Endothelial cell (in vitro differentiated cells): Measurements from ENCODE around the gene OTOS. TPM values are rescaled to one million over a fixed set of nuclear protein-coding genes. Genes with fewer than 3 reads are reported as not detected.

ENCODE experiments used
- DNase-seq: peaks from one replicate; pipeline ENCODE4 v3.0.0; 2021; ENCODE audit warnings: low spot score
- H3K27ac Mint-ChIP-seq: one replicate; pipeline ENCODE4 v1.8.0; 2021; ENCODE audit warnings: mixed read lengths, inconsistent platforms; ENCODE audit not compliant: unreplicated experiment
- H3K27me3 Mint-ChIP-seq: one replicate; pipeline ENCODE4 v1.8.0; 2021; ENCODE audit warnings: mild to moderate bottlenecking, moderate library complexity, mixed read lengths, inconsistent platforms; ENCODE audit not compliant: unreplicated experiment
- H3K36me3 Mint-ChIP-seq: one replicate; pipeline ENCODE4 v1.8.0; 2021; ENCODE audit warnings: mild to moderate bottlenecking, low read depth, mixed read lengths, inconsistent platforms; ENCODE audit not compliant: unreplicated experiment
- H3K4me1 Mint-ChIP-seq: one replicate; pipeline ENCODE4 v1.8.0; 2021; ENCODE audit warnings: mild to moderate bottlenecking, mixed read lengths, inconsistent platforms; ENCODE audit not compliant: unreplicated experiment
- H3K4me3 Mint-ChIP-seq: one replicate; pipeline ENCODE4 v1.8.0; 2021; ENCODE audit warnings: mild to moderate bottlenecking, mixed read lengths, inconsistent platforms; ENCODE audit not compliant: unreplicated experiment
- H3K9me3 Mint-ChIP-seq: one replicate; pipeline ENCODE4 v1.8.0; 2021; ENCODE audit warnings: mixed read lengths, inconsistent platforms; ENCODE audit not compliant: unreplicated experiment
- CTCF ChIP-seq: fragments of 200-600 bp; sonication (generic); IDR thresholded peaks from one replicate; pipeline ENCODE4 v1.5.0; 2021; ENCODE audit warnings: antibody characterized with exemption; ENCODE audit not compliant: unreplicated experiment
- total RNA-seq: library from RNA; stranded (reverse); fragmentation: NEBNext Ultra II Directional; extraction: Animal tissue kit (Norgen Biotek cat#: 25700); gene quantifications from one replicate; pipeline ENCODE4 v1.2.1, GENCODE V29; 2021; ENCODE audit not compliant: unreplicated experiment

Gene OTOS
- total RNA-seq, 1 donor from 2014 or later, result not detected

DNA sequence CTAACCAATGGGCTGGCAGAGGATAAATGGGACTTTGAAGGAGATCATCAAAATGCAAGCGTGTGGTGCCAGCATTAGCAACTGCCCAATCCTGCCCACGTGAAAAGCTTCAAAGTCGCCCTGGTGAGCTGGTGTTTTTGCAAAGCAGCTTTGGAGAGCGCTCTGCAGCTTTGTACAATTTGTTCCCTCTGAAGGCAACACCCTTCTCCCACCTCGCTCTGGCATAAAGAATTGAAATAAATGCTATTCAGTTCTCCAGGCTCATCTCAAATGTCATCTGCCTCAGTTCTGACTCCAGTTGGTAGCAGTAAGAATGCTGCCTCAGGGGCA is 7.8 kb downstream of the OTOS start:
- TF ChIP-seq CTCF, result no peak
- Mint-ChIP-seq H3K36me3 (peaks cover 37% of the 10 kb centered on the region), H3K27me3 (peaks cover 6% of the 10 kb centered on the region), H3K4me1 (peaks cover 14% of the 10 kb centered on the region), H3K4me3 (peak overlapping the region; percentile 25), H3K27ac (no peak overlapping the region), H3K9me3 (no peaks in the 10 kb centered on the region)
- DNase-seq, result no peak

DNA sequence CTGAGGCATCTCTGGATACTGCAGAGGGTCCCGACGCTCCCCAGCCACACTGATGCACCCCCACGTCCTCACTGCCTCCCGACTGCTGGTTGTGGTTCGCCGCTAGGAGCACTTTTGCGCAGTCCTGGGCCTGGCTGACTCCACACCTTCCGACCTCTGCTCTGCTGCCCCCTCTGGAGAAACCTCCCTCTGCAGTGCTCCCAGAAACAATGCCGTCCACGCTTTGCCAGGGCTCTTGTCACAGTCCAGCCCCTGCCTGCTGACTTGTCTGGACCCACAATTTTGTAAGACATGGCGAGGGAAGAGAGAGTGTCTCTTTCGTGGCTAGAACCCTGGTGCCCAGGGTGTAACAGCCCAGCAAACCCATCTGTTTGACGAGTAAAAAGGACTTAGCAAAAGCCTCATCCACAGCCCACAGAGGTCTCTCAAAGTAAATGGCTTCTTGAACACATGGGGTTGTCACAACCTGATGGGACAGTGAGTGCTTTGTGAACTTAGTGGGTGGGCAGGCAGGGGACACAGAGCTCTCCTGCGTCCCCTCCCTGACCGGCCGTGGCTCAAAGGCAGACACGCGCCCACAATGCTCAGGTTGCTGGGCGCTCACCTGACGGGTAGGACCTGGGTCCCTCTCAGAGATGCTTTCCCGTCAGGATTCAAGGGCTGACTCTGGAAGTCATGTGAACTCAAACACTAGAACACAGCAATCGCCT is 8.4 kb downstream of the OTOS start:
- H3K4me1 Mint-ChIP-seq, result peaks cover 14% of the 10 kb centered on the region
- H3K27me3 Mint-ChIP-seq, result peaks cover 6% of the 10 kb centered on the region
- H3K36me3 Mint-ChIP-seq, result peaks cover 38% of the 10 kb centered on the region
- DNase-seq, result no peak
- no peaks in the 10 kb centered on the region for H3K9me3 Mint-ChIP-seq
- peak overlapping the region; percentile 60 for H3K4me3 Mint-ChIP-seq
- TF ChIP-seq CTCF, result peak; percentile 24
- peak overlapping the region; percentile 43 for H3K27ac Mint-ChIP-seq

DNA sequence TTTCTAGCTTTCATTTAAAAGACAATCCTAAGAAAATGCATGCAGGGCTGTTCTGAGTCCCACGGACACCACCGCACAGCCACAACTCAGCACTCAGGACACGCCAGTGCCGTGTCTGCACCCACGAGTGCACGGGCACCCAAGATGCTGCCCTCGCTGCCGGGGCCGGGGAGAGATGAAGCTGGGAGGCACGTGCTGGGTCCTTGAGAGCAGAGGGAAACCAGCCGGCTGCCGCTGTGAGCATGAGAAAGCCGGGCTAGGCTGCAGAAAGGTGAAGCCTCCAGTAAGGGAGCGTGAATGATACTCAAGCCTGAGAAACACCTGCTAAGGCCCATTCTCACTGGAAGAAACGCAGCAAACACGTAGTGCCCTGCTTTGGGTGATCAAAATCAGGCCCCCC is 9.2 kb downstream of the OTOS start:
- H3K4me1 Mint-ChIP-seq, result peaks cover 14% of the 10 kb centered on the region
- peaks cover 43% of the 10 kb centered on the region for H3K36me3 Mint-ChIP-seq
- TF ChIP-seq CTCF, result no peak
- H3K4me3 Mint-ChIP-seq, result no peak overlapping the region
- H3K27ac Mint-ChIP-seq, result no peak overlapping the region
- DNase-seq, result no peak
- H3K27me3 Mint-ChIP-seq, result peaks cover 7% of the 10 kb centered on the region
- H3K9me3 Mint-ChIP-seq, result no peaks in the 10 kb centered on the region

GRCh38 chr2:240130393-240131195 is 9.9 kb downstream of the OTOS start:
- Mint-ChIP-seq H3K27ac (no peak overlapping the region), H3K36me3 (peaks cover 46% of the 10 kb centered on the region), H3K9me3 (no peaks in the 10 kb centered on the region), H3K4me1 (peaks cover 13% of the 10 kb centered on the region), H3K4me3 (no peak overlapping the region), H3K27me3 (peaks cover 7% of the 10 kb centered on the region)
- no peak for DNase-seq
- no peak for TF ChIP-seq CTCF
